A549 (cell line): Measurements from ENCODE around the gene GAA. TPM values are rescaled to one million over a fixed set of nuclear protein-coding genes. Genes with fewer than 3 reads are reported as not detected.

Experiments
- ATAC-seq, 2 experiments: fragments of 200-7000 bp in 1 of 2; fragments of >200 bp in 1 of 2; cut with Nextera tagmentation in 1 of 2; cut with Tn5 transposase in 1 of 2; 3 replicates each; pipeline versions ENCODE4 v1.8.0 to v1.9.1; 2018 to 2020; ENCODE audit warnings: mild to moderate bottlenecking in 1 of 2, moderate library complexity in 1 of 2
- CTCF ChIA-PET: fragments of 300-600 bp; sonication (Branson Sonifier 250); formaldehyde crosslinking; extraction: SDS; loops from one replicate; lab custom pipeline; 2021; ENCODE audit warnings: antibody characterized with exemption, inconsistent platforms; lab: Yijun Ruan, JAX
- POLR2A ChIA-PET: fragments of 350-600 bp; formaldehyde crosslinking; extraction: SDS; loops from one replicate; lab custom pipeline; 2021; ENCODE audit warnings: antibody characterized with exemption, inconsistent platforms; lab: Yijun Ruan, JAX
- DNase-seq, 2 experiments: peaks; one replicate each; pipeline versions ENCODE4 v3.0.0 to v3.0.0-alpha.2; 2011 to 2016; ENCODE audit warnings: low read depth in 1 of 2, low spot score in 1 of 2
- FAIRE-seq: peaks from 2 replicates; lab custom pipeline; 2011; peaks lifted over from hg19 to GRCh38; lab: Jason Lieb, UNC
- H3K27ac ChIP-seq, 2 experiments: fragments of >200 bp; sonication (Bioruptor Twin); formaldehyde crosslinking; 3 replicates each; pipeline ENCODE4 v1.5.1; 2016 to 2017
- H3K4me1 ChIP-seq: fragments of >200 bp; sonication (Bioruptor Twin); formaldehyde crosslinking; 3 replicates; pipeline ENCODE4 v1.6.1; 2016
- H3K4me2 ChIP-seq: fragments of >200 bp; sonication (Bioruptor Twin); formaldehyde crosslinking; 3 replicates; pipeline ENCODE4 v1.6.1; 2016
- H3K4me3 ChIP-seq: fragments of >200 bp; sonication (Bioruptor Twin); formaldehyde crosslinking; 3 replicates; pipeline ENCODE4 v1.5.1; 2016
- H3K9me3 ChIP-seq: fragments of >200 bp; sonication (Bioruptor Twin); formaldehyde crosslinking; 3 replicates; pipeline ENCODE4 v1.6.1; 2016
- CEBPB ChIP-seq, 2 experiments: fragments of >200 bp in 1 of 2; sonication (Bioruptor Twin) in 1 of 2; formaldehyde crosslinking in 1 of 2; IDR thresholded peaks; 2 replicates each; pipeline ENCODE4 v1.6.1; 2012 to 2016
- CHD4 ChIP-seq: fragments of 200-600 bp; sonication (generic); IDR thresholded peaks from 2 replicates; pipeline ENCODE4 v1.6.1; 2016; ENCODE audit warnings: antibody characterized with exemption, mild to moderate bottlenecking, borderline replicate concordance
- EHF ChIP-seq: fragments of 250-450 bp; sonication (Bioruptor Pico); IDR thresholded peaks from 2 replicates; pipeline ENCODE4 v1.5.0; 2020; ENCODE audit warnings: mild to moderate bottlenecking
- EHMT2 ChIP-seq: fragments of 200-600 bp; sonication (generic); IDR thresholded peaks from 2 replicates; pipeline ENCODE4 v1.6.1; 2016; ENCODE audit warnings: antibody characterized with exemption, low read depth, mild to moderate bottlenecking, moderate library complexity
- ELK1 ChIP-seq: fragments of 150-350 bp; IDR thresholded peaks from 2 replicates; pipeline ENCODE4 v1.6.1; 2014; ENCODE audit warnings: low read depth, mild to moderate bottlenecking, low read length
- FOXS1 ChIP-seq: fragments of 250-450 bp; sonication (Bioruptor Pico); IDR thresholded peaks from 2 replicates; pipeline ENCODE4 v1.5.0; 2020; ENCODE audit warnings: mild to moderate bottlenecking, moderate library complexity
- GATA3 ChIP-seq: IDR thresholded peaks from 2 replicates; pipeline ENCODE4 v1.6.1; 2012; ENCODE audit warnings: borderline replicate concordance
- HDAC2 ChIP-seq: fragments of 200-600 bp; sonication (generic); IDR thresholded peaks from 2 replicates; pipeline ENCODE4 v1.6.1; 2016
- HEYL ChIP-seq: fragments of 250-450 bp; sonication (Bioruptor Pico); IDR thresholded peaks from 2 replicates; pipeline ENCODE4 v1.8.0; 2021; ENCODE audit warnings: mild to moderate bottlenecking, moderate library complexity
- JUNB ChIP-seq: fragments of >200 bp; sonication (Bioruptor Twin); formaldehyde crosslinking; IDR thresholded peaks from 2 replicates; pipeline ENCODE4 v1.6.1; 2016
- KDM5A ChIP-seq: fragments of 200-600 bp; sonication (generic); IDR thresholded peaks from 2 replicates; pipeline ENCODE4 v1.6.1; 2016; ENCODE audit warnings: antibody characterized with exemption, mild to moderate bottlenecking
- NFE2L2 ChIP-seq: fragments of 150-350 bp; conservative IDR thresholded peaks from 2 replicates; pipeline ENCODE4 v1.6.1; 2014; ENCODE audit warnings: low read length
- NPAS2 ChIP-seq: fragments of 250-450 bp; sonication (Bioruptor Pico); IDR thresholded peaks from 2 replicates; pipeline ENCODE4 v1.8.0; 2022; ENCODE audit warnings: mild to moderate bottlenecking, moderate library complexity, borderline replicate concordance
- POLR2A ChIP-seq: IDR thresholded peaks from 2 replicates; pipeline ENCODE4 v1.6.1; 2012; ENCODE audit warnings: mild to moderate bottlenecking, low read length
- POLR2AphosphoS2 ChIP-seq: conservative IDR thresholded peaks from 2 replicates; pipeline ENCODE4 v1.6.1; 2012; ENCODE audit warnings: low read length, improper control_type of control experiment, inconsistent platforms
- RAD21 ChIP-seq, 2 experiments: fragments of >200 bp in 1 of 2; sonication (Bioruptor Twin) in 1 of 2; formaldehyde crosslinking in 1 of 2; IDR thresholded peaks in 1 of 2; conservative IDR thresholded peaks in 1 of 2; 2 replicates in 1 of 2; 3 replicates in 1 of 2; pipeline ENCODE4 v1.6.1; 2012 to 2018; ENCODE audit warnings: inconsistent platforms in 1 of 2
- ZFP36 ChIP-seq: fragments of 450-650 bp; IDR thresholded peaks from 2 replicates; pipeline ENCODE4 v1.6.1; 2014; ENCODE audit warnings: borderline replicate concordance; ENCODE audit not compliant: partially characterized antibody
- WGBS: methylation state at CpG from one replicate; pipeline ENCODE4 v1.1.6; 2017; ENCODE audit errors: missing lambda C conversion rate; 5-methylcytosine and 5-hydroxymethylcytosine counted together
- polyA plus RNA-seq, 4 experiments: library from polyadenylated mRNA; depleted of rRNA in 3 of 4; stranded (reverse); fragments of >200 nt; fragmentation: RNase III in 1 of 4; extraction: RNeasy Plus Mini Kit Qiagen cat#74134 plus additional on column Dnase treatment in 1 of 4; gene quantifications; 2 replicates in 3 of 4; 3 replicates in 1 of 4; pipeline ENCODE4 v1.2.3, GENCODE V29; 2011 to 2017
- TF ChIP-seq, protein P1 (sequence below): fragments of 200-600 bp; sonication (generic); IDR thresholded peaks from 2 replicates; pipeline ENCODE4 v1.6.1; 2016; ENCODE audit warnings: antibody characterized with exemption, mild to moderate bottlenecking, moderate library complexity
- TF ChIP-seq, protein P2 (sequence below): fragments of 250-450 bp; sonication (Bioruptor Pico); IDR thresholded peaks from 2 replicates; pipeline ENCODE4 v1.5.0; 2021; ENCODE audit warnings: mild to moderate bottlenecking, moderate library complexity, borderline replicate concordance
- TF ChIP-seq, protein P3 (sequence below): fragments of 450-650 bp; IDR thresholded peaks from 2 replicates; pipeline ENCODE4 v1.6.1; 2014; ENCODE audit warnings: antibody characterized with exemption

GAA gene
- polyA plus RNA-seq, 2 of the 4 experiments (the other 2 are of a cell fraction): 5.7 to 47.4 TPM

DNA sequence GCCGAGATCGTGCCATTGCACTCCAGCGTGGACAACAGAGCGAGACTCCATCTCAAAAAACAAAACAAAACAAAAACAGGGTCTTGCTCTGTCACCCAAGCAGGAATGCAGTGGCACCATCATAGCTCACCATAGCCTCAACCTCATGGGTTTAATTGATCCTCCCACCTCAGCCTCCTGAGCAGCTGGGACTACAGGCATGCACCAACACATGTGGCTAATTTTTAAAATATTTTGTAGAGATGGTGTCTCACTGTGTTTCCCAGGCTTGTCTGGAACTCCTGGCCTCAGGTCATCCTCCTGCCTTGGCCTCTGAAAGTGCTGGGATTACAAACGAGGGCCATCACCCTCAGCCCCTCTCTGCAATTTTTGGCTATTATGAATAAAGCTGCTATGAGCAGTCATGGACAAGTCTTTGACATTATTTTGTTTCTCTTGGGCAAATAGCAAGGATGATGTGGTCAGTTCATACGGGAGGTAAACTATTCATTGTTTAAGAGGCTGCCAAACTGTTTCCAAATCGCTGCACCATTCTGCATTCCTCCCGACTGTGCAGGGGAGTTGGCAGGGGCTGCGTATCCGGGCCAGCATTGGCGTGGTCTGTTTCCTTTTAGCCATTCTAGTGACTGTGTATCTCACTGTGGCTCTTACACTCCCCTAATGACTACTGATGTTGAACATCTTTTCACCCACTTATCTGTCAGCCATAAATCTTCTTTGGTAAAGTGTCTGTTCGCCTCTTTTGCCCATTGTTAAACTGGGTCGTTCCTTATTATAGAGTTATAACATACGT lies 24.5 kb downstream of the GAA start (continued):
- TF ChIP-seq ZFP36: no peak
- TF ChIP-seq FOXS1: no peak

GRCh38 chr17:80126449-80126715 lies 25.0 kb downstream of the GAA start:
- Histone ChIP-seq H3K4me1 (no peaks in the 10 kb centered on the region), H3K4me3 (no peak overlapping the region), H3K4me2 (no peak overlapping the region), H3K27ac (no peak overlapping the region), H3K9me3 (no peaks in the 10 kb centered on the region)
- no peak for TF ChIP-seq EHF (CRISPR knock-in tag)
- POLR2A ChIA-PET: no interaction called here
- no peak for FAIRE-seq
- 73% methylated on average over 3 of the region's 3 CpGs for WGBS
- no peak for ATAC-seq
- no peak for DNase-seq
- CTCF ChIA-PET: interaction anchor here (2.0 to 6.5 kb wide), 3 partner anchors 12 to 44 kb away, joined by 7 to 60 read pairs (median 18); partner anchors contain the start of gene GAA

DNA sequence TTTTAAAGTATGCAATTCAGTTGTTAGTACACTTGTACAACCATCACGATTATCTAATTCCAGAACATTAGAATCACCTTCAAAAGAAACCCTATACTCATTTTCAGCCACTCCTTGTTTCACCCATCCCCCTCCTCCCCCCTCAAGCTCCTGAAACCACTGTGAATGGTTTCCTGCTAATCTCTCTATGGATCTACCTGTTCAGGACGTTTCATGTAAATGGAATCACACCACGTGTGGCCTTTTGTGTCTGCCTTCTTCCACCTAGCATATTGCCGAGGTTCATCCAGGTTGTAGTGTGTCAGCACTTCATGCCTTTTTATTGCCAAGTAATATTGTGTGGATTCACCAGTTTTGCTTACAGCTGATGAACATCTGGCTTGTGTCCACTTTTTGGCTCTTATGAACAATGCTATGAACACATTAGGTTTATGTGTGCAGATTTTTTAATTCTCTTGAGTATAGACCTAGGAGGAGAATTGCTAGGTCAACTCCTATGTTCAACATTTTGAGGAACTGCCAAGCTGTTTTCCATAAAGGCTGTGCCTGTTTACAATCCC lies 27.7 kb downstream of the GAA start:
- no peak overlapping the region for H3K4me3 ChIP-seq
- FAIRE-seq (no peak), DNase-seq (no peak), ATAC-seq (no peak)
- no peaks in the 10 kb centered on the region for H3K4me1 ChIP-seq
- POLR2A ChIA-PET: no interaction called here
- WGBS: 31% methylated on average over 4 of the region's 4 CpGs
- no peak overlapping the region for H3K4me2 ChIP-seq
- H3K9me3 ChIP-seq: no peaks in the 10 kb centered on the region
- CTCF ChIA-PET: interaction anchor here (0.5 to 6.5 kb wide), 6 partner anchors 8 to 46 kb away, joined by 3 to 60 read pairs (median 6); partner anchors contain the start of gene GAA
- no peak for TF ChIP-seq NPAS2
- TF ChIP-seq, protein P1, sequence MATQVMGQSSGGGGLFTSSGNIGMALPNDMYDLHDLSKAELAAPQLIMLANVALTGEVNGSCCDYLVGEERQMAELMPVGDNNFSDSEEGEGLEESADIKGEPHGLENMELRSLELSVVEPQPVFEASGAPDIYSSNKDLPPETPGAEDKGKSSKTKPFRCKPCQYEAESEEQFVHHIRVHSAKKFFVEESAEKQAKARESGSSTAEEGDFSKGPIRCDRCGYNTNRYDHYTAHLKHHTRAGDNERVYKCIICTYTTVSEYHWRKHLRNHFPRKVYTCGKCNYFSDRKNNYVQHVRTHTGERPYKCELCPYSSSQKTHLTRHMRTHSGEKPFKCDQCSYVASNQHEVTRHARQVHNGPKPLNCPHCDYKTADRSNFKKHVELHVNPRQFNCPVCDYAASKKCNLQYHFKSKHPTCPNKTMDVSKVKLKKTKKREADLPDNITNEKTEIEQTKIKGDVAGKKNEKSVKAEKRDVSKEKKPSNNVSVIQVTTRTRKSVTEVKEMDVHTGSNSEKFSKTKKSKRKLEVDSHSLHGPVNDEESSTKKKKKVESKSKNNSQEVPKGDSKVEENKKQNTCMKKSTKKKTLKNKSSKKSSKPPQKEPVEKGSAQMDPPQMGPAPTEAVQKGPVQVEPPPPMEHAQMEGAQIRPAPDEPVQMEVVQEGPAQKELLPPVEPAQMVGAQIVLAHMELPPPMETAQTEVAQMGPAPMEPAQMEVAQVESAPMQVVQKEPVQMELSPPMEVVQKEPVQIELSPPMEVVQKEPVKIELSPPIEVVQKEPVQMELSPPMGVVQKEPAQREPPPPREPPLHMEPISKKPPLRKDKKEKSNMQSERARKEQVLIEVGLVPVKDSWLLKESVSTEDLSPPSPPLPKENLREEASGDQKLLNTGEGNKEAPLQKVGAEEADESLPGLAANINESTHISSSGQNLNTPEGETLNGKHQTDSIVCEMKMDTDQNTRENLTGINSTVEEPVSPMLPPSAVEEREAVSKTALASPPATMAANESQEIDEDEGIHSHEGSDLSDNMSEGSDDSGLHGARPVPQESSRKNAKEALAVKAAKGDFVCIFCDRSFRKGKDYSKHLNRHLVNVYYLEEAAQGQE: no peak
- TF ChIP-seq EHMT2: no peak
- no peak for TF ChIP-seq KDM5A
- no peak for TF ChIP-seq NFE2L2
- no peak for TF ChIP-seq POLR2A
- TF ChIP-seq ELK1: no peak
- H3K27ac ChIP-seq: no peak overlapping the region

GRCh38 chr17:80130992-80131391 lies 29.6 kb downstream of the GAA start:
- ATAC-seq: no peak
- no peak overlapping the region for H3K27ac ChIP-seq
- TF ChIP-seq, protein P2, sequence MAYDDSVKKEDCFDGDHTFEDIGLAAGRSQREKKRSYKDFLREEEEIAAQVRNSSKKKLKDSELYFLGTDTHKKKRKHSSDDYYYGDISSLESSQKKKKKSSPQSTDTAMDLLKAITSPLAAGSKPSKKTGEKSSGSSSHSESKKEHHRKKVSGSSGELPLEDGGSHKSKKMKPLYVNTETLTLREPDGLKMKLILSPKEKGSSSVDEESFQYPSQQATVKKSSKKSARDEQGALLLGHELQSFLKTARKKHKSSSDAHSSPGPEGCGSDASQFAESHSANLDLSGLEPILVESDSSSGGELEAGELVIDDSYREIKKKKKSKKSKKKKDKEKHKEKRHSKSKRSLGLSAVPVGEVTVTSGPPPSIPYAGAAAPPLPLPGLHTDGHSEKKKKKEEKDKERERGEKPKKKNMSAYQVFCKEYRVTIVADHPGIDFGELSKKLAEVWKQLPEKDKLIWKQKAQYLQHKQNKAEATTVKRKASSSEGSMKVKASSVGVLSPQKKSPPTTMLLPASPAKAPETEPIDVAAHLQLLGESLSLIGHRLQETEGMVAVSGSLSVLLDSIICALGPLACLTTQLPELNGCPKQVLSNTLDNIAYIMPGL (CRISPR knock-in tag): no peak
- TF ChIP-seq GATA3 (no peak), RAD21 (conservative IDR thresholded peaks at IDR 0.05 in 1 of 2, IDR thresholded peaks at IDR 0.05 in 1 of 2) (no peak), HDAC2 (no peak), POLR2AphosphoS2 (no peak), ELK1 (no peak), HEYL (CRISPR knock-in tag) (no peak), KDM5A (no peak), JUNB (no peak), CHD4 (no peak), CEBPB (IDR thresholded peaks at IDR 0.05) (no peak)
- TF ChIP-seq, protein P3, sequence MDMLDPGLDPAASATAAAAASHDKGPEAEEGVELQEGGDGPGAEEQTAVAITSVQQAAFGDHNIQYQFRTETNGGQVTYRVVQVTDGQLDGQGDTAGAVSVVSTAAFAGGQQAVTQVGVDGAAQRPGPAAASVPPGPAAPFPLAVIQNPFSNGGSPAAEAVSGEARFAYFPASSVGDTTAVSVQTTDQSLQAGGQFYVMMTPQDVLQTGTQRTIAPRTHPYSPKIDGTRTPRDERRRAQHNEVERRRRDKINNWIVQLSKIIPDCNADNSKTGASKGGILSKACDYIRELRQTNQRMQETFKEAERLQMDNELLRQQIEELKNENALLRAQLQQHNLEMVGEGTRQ: no peak
- TF ChIP-seq, all 56 proteins: peak for 0
- DNase-seq (no peak), FAIRE-seq (no peak)
- 85% methylated on average over 3 of the region's 3 CpGs for WGBS
- no peak overlapping the region for H3K4me2 ChIP-seq
- H3K4me3 ChIP-seq: no peak overlapping the region
- no peaks in the 10 kb centered on the region for H3K4me1 ChIP-seq
- POLR2A ChIA-PET: no interaction called here
- CTCF ChIA-PET: interaction anchor here (0.8 to 1.7 kb wide), 2 partner anchors 13 to 30 kb away, joined by 3 to 6 read pairs; partner anchors contain the start of gene GAA
- H3K9me3 ChIP-seq: no peaks in the 10 kb centered on the region
